ENCODE measurements around the gene CBY3.
"Not testable (repeated sequence)": the region's sequence is repeated elsewhere in the genome, so short reads cannot be mapped to it uniquely, and the experiment has no call there.

- not testable (repeated sequence) for TF ChIP-seq CTCF, POLR2A (IDR thresholded peaks at IDR 0.05)
These were observed 8.4 kb upstream of the CBY3 start for GRCh38 chr5:179689212-179689611.
